Glomerular visceral epithelial cell (primary cell): ENCODE results near the gene TK1.
"Not testable (repeated sequence)": the region's sequence is repeated elsewhere in the genome, so short reads cannot be mapped to it uniquely, and the experiment has no call there.

ENCODE experiments used
- DNase-seq: peaks from one replicate; pipeline ENCODE4 v3.0.0-alpha.2; 2016; ENCODE audit errors: extremely low spot score

TK1 gene

DNA sequence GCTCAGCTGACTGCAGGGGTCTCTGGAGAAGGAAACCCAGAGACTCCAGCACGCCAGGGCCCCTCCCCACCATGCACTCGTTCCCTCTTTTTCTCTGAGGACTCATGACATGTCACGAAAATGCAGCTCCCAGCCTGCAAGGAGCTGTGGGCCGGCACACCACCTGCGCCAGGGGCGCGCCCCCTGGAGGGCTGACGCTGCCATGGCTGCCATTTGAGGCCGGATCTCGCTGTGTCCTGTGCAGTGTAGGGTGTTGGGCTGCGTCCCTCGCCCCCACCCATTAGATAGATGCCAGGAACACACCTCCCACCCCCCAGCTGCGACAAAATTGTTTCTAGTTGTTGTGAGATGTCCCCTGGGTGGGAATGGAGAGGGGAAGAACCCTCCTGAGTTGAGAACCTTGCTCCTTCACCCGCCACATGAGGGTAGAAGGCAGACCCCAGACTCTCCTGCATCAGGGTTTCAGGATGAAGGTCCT, 10.3 kb downstream of the TK1 start:
- no peak for DNase-seq

DNA sequence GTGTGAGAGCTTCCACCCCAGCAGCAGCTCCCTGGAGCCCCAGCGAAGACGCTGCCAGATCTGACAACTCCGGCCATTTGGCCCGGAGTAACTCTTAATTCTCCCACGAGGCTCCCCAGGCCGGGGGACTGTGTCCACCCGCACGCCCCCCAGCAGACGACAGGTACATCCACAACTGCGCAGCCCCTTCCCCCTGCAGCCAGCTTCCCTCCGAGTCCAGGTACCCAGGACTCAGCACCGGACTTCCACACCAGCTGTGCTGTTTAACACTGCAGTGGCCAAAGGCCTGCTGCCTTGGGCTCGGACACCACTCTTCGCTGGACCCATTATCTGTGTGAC, 11.2 kb downstream of the TK1 start:
- DNase-seq = no peak

DNA sequence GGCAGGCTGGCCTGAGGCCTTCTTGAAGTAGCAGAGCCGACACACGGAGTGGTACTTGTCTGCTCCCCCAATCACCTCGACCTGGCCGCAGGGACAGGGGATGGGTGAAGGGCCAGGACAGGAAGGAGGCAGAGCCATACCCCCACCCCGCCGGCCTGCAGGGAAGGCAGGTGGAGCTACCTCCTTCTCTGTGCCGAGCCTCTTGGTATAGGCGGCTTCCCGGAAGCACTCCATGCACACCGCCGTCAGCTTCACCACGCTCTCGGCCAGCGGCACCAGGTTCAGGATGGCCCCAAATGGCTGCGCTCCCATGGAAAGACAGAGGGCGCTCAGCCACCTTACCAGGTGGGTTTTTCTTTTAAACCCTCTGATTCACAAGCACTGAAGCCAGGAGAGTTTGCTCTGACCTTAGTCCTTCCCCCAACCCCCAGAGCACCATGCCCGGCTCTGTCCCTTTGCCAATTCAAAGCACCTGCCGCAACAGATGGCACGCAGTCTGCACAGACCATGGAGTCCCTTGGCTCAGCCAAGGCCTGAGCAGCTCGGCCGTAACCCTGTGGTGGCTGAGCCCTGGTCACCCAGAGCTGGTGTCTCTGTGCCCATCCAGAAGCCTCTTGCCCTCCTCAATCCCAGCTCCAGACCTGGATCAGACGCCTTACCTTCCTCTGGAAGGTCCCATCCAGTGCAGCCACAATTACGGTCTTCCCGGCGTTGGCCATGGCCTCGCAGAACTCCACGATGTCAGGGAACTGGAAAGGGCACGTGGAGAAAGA, 11.8 kb downstream of the TK1 start:
- no peak for DNase-seq

DNA sequence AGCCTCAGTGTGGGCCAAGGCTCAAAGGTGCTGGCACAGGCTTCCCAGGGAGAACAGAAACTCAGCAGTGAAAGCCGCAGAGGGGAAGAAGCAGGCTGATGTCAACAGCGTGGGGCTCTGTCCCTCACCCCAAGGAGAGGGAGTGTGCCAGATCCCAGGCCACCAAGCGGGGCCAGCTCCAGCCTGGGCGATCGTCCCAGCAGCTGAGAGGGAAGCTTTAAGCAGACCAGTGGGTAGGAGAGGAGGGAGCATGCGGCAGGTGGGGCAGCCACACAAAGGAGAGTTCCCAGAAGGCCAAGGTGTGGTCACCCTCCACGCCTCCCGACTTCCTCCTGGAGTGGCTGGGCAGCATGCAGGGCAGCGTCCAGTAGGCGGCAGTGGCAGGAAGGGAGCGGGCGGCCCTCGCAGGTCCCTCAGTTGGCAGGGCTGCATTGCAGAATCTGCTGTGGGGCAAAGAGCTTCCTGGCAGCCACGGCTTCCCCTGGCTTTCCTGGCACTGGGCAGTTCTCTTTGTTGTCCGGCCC, 12.4 kb downstream of the TK1 start:
- DNase-seq = no peak

DNA sequence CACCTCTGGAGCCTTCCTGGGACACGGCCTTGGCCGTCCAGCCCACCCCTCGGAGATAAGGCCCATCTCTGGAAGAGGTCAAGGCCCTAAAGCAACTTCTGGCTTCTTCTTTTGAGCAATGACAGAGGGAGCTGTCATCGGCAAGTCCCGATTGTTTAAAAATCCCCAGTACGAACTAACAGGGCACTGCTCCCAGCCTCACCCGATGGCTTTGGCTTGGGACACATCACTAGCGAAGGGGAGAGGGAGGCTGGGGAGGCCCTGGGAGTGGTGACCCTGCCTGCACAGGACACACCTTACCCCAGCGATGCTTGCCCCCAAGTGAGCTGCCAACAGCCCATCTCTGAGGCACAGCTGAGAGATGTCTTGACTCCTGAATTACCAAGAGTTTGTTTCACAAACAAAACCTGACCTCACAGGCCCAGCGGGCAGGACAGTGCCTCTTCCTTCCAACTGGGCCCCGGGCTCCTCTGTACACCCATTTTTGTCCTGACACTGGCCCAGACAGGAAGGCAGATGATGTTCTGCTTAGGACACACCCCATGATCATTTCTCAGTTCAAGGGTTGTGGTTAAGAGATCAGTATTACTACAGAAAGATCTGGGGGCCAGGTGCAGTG, 13.6 kb downstream of the TK1 start:
- no peak for DNase-seq

DNA sequence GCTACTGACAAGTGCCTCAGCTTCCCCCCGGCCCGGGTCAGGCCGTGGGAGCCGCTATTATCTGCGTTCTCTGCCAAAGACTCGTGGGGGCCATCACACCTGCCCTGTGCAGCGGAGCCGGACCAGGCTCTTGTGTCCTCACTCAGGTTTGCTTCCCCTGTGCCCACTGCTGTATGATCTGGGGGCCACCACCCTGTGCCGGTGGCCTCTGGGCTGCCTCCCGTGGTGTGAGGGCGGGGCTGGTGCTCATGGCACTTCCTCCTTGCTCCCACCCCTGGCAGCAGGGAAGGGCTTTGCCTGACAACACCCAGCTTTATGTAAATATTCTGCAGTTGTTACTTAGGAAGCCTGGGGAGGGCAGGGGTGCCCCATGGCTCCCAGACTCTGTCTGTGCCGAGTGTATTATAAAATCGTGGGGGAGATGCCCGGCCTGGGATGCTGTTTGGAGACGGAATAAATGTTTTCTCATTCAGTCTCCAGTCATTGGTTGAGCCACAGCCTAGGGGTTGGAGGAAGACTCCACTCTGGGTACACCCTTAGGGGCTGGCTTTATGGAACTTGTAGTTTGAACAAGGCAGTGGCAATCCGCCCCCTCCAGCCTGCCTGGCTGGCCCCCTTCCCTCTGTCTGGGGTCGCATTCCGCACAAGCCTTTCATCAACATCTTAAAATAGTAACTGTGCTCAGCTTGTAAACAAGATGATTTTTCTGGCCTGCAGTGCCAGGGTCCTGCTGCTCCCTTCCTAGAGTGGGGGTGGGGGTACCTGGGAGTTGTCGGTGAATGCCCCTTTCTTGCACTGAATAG, 14.4 kb downstream of the TK1 start:
- DNase-seq = no peak

DNA sequence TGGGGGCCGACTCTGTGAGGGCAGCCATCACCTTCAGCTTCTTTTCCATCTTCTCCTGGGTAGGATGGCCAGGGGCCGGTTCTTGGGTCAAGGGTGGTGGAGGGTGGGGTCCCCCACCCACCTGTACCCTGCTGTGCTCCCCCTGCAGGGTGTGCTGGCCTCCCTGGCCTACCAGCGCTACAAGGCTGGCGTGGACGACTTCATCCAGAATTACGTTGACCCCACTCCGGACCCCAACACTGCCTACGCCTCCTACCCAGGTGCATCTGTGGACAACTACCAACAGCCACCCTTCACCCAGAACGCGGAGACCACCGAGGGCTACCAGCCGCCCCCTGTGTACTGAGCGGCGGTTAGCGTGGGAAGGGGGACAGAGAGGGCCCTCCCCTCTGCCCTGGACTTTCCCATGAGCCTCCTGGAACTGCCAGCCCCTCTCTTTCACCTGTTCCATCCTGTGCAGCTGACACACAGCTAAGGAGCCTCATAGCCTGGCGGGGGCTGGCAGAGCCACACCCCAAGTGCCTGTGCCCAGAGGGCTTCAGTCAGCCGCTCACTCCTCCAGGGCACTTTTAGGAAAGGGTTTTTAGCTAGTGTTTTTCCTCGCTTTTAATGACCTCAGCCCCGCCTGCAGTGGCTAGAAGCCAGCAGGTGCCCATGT, 15.1 kb downstream of the TK1 start:
- DNase-seq = not testable (repeated sequence)

DNA sequence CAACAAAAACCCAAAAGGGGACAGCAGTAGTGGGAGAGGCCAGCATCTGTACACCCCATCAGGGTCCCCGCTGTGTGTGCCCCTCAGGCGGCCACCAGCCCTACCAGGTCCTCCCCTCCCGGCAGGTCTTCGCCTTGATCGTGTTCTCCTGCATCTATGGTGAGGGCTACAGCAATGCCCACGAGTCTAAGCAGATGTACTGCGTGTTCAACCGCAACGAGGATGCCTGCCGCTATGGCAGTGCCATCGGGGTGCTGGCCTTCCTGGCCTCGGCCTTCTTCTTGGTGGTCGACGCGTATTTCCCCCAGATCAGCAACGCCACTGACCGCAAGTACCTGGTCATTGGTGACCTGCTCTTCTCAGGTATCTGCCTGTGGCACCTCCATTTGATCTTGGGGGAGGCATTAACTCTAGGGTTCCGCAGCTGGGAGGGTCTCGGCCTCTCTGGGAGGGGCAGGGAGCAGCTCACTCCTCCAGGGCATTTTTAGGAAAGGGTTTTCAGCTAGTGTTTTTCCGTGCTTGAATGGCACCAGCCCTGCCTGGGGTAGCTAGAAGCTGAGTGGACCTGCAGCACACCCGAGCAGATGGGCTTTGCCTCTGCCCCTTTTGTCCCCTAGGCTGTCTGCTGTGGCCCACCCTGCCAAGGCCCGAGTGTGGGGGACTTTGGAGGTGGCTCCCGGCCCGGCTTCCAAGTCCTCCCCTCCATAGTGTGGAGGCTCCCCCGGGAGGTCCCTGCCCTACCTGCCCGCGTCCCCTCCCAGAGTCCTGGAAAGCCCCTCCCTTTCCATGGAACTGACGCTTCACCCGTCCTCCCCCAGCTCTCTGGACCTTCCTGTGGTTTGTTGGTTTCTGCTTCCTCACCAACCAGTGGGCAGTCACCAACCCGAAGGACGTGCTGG, 15.9 kb downstream of the TK1 start:
- no peak for DNase-seq

DNA sequence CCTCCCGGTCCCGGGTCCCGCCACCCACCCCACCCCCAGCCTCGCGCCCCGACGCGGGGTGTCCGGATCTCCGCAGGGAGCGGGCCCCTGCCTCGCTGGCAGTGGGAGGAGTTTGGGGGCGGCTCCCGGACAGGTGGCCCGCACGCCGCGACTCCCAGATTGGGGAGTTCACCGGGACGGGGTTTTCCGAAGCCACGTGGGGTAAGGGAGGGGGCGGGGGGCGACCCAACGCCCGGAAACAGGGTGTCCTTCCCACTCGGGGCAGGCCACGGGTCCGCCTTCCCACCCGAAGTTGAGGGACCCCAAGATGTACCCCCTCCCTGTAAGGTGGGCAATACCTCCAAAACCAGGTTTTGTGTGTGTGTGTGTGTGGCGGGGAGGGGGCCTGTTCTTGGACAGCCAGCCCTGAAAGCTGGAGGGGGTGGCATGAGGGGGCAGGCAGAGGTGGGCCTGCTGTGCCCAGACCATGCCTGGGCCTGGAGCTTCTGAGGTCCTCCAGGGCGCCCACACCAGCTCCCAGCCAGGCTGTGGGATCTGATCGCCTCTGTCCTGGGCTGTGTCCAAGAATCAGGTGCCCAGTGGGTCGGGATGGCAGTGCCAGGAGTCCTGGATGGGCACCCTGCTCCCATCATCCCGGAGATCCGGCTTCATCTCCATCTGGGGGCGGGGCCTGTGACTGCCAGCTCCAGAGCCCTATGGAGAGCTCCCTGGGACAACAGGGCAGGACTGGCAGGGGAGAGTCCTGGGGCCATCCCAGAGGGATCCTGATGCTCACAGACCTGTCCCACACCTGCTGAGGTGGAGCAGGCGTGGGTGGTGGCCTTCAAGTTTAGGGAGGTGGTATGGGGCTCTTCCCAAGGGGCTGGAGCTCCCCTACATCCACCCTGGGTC, 17.7 kb downstream of the TK1 start:
- DNase-seq = peak; percentile 79

DNA sequence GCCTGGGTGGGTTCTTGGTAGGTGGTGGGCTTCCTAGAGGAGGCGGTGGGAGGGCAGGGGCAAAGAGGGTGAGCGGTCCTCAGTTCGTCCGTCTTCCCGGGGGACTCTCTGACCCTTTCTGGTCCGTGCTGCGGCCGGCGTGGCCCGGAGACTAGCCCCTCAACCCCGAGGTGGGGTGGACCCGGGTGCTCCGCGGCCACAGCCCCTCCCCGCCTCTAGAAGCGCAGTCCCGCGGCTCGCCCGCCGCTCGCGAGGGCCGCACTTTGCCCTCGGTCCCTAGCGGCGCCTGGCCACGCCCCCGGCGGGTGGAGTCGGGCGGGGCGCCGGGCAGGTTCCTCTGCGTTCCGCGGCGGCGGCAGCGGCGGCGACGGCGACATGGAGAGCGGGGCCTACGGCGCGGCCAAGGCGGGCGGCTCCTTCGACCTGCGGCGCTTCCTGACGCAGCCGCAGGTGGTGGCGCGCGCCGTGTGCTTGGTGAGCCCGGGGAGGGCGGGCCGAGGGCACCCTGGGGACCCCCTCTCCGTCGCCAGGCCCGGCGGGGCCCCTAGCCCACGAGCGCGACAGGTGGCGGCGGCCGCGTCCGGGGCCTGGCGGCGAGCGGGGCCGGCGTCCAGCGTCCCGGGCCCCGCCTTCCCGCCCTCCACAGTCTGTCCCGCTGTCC, 18.5 kb downstream of the TK1 start, which contains the start of gene SYNGR2:
Gene SYNGR2 (plus strand): TSS at position 340 of the 661 bp plus-strand sequence. CDS start 36 bp downstream, at position 376.
- DNase-seq = peak; percentile 80

DNA sequence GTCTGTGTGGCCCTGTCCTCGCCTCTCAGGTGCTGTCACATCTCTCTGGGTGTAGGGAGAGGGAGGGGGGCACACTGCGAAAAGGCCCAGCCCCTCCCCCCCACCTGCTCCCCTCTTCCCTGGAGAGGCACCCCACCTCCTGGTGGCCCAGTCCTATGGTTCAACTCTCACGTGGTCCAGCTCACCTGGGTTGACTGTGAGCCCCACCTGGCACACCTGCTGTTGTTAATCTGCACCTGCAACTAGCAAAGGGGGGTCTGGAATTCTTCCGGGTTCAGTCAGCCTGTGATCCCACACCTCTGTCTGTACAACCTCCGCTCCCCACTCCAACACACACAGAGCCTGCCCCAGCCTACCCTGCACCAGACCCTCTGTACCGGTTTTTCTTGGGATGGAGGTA, 20.4 kb downstream of the TK1 start:
- no peak for DNase-seq

DNA sequence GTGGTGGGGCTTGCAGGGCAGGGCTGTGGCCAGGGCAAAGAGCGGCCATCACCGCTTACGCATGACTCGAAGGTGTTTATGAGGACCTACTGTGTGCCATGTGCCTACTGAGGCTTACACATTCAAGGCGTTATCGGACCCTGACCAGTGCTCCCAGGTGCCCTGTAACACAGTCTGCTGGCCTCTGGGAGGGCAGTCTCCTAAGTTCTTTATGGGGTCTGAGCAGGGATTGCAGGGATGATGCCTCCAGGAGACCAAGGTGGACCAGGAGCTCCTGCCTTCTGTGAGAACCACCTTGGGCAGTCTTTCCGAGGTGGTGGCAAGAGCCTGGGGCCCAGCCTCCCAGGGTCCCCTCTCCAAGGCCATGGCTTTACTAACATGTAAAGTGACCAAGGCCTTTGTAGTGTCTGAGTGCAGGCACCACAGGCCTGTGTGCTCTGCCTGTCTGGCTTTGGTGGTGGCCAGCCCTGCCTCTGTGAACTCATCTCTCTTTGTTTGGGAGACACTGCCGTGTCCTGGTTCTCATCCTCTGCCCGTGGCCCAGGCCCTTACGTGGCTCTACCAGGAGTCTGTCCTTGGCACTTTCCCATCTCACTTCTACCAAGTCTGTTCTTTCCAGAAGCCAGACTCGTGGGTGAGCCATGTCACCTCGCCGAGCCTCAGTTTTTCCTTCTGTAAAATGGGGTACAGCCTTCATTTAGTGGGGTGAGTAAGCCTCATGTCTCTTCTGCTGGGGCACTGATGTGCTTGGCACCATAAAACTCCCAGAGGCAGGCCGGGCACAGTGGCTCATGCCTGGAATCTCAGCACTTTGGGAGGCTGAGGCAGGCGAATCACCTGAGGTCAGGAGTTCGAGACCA, 21.9 kb downstream of the TK1 start:
- DNase-seq = no peak

DNA sequence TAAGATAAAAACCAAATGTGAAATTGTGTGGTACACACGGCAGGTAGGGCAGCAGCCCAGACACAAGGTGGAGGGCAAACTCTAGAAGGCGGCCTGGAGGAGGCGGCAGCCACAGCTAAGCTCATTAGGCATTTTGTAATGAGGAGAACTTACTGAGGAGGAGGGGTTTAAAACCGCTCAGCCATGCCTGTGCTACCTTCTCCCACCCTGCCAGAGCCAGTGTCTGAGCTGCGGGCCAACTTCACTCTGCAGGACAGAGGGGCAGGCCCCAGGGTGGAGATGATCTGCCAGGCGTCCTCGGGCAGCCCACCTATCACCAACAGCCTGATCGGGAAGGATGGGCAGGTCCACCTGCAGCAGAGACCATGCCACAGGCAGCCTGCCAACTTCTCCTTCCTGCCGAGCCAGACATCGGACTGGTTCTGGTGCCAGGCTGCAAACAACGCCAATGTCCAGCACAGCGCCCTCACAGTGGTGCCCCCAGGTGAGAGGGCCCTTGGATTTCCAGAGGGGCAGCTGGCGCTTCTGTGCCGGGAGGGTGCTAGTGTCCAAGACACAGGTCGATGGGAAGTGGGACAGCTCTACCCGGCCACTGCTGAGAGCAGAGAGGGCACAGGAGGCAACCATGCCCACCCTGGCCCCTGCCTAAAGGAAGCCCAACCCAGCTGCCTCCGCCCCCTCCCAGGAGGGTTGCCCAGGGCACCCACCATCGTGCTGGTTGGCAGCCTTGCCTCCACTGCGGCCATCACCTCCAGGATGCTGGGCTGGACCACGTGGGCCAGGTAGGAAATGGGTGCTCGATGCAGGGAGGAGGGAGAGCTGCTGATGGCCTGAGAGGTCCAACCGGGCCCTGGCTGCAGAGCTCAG, 22.7 kb downstream of the TK1 start:
- no peak for DNase-seq

DNA sequence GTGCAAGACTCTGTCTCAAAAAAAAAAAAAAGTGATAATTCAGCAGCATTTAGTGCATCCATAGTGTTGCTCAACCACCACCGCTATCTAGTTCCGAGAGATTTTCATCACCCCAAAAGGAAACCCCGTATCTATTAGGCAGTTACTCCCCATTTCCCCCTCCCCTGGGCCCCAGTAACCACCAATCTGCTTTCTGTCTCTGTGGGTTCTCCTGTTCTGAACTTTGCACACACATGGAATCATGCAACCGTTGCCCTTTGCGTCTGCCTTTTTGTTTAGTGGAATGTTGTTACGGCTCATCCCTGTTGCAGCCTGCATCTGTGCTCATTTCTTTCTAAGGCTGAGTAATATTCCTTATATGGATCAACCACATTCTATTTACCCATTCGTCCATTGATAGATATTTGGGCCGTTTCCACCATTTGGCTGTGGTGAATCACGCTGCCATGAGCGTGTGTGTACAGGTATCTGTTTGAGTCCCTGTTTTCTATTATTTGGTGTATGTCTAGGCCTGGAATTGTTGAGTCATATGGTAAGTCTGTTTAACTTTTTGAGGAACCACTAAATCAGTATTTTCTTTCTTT, 27.2 kb downstream of the TK1 start:
- DNase-seq = no peak

DNA sequence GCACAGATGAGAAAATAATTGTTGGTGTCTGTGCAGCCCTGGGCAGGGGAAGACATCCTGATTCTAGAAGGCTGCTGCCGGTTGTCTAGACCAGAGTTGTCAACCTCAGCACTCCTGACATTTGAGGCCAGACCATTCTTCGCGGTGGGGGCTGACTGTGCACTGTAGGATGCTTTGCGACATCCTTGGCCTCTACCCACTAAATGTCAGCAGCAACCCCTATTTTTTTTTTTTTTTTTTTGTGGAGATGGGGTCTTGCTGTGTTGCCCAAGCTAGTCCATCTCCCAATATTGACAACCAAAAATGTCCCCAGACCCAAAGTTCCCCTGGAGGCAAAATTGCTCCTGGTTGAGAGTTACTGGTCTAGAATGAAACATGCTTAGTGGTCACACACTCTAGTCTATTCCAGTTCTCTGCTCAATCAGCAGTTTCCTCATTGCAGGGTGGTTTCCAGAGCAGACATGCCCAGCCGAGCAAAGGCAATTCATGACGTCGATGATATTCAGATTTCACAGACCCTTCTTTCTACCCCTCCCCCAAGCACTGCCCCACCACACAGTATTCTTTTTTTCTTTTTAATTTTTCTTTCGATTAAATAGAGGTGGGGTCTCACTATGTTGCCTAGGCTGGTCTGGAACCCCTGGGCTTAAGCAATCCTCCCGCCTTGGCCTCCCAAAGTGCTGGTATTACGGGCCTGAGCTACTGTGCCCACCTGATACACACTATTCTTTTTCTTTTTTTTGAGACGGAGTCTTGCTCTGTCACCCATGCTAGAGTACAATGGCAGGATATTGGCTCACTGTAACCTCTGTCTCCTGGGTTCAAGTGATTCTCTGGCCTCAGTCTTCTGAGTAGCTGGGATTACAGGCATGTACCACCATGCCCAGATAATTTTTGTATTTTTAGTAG, 31.7 kb downstream of the TK1 start:
- DNase-seq = no peak

DNA sequence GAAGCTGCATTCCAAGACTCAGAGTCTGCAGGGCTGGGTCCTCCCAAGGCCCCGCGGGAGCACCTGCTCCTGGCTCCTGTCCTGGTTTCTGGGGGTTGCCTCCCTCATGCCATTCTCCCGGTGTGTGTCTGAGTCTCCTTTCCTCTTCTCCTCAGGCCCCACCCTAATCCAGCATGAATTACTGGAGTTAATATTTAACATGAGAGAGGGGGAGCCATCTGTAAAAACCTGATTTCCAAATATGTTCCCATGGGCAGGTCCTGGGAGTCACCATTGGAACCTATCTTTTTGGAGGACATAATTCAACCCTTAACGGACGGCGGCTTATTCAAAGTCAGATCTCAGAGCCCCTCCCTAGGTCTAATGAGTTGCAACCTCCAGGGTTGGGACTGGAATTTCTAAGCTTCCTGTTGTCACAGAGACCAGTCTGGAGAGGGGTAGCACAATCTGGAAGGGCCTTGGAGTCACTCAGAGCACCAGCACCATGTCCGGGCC, 35.3 kb downstream of the TK1 start:
- DNase-seq = no peak
